Ovary (tissue), 3 donors: ENCODE results near the gene NLRP3.

Experiments used
- CTCF ChIP-seq, 3 donors: fragments of 450-650 bp in 2 of 3; fragments of 200-600 bp in 1 of 3; IDR thresholded peaks; one replicate each; pipeline versions ENCODE4 v1.5.1 to v1.8.0; 2016 to 2022; ENCODE audit warnings: antibody characterized with exemption in 3 of 3, mild to moderate bottlenecking in 1 of 3
- EP300 ChIP-seq: sonication (generic); formaldehyde crosslinking; IDR thresholded peaks from one replicate; pipeline ENCODE4 v1.6.1; 2017; ENCODE audit warnings: antibody characterized with exemption
- POLR2A ChIP-seq: fragments of 450-650 bp; IDR thresholded peaks from one replicate; pipeline ENCODE4 v1.6.1; 2017; ENCODE audit warnings: antibody characterized with exemption, mild to moderate bottlenecking, moderate library complexity
- donor health status: DM: no; HTN: no; CAD: no.

GRCh38 chr1:247392088-247392487, 23.9 kb upstream of the NLRP3 start:
- no peak for TF ChIP-seq POLR2A
- no peak for TF ChIP-seq CTCF (IDR thresholded peaks at IDR 0.05)
- no peak for TF ChIP-seq EP300
